Pons (tissue), 1 donor: ENCODE results near the gene SDSL.

ENCODE experiments used
- DNase-seq: peaks from one replicate; pipeline ENCODE4 v3.0.0-alpha.2; 2016; ENCODE audit warnings: low spot score

The SDSL gene

DNA sequence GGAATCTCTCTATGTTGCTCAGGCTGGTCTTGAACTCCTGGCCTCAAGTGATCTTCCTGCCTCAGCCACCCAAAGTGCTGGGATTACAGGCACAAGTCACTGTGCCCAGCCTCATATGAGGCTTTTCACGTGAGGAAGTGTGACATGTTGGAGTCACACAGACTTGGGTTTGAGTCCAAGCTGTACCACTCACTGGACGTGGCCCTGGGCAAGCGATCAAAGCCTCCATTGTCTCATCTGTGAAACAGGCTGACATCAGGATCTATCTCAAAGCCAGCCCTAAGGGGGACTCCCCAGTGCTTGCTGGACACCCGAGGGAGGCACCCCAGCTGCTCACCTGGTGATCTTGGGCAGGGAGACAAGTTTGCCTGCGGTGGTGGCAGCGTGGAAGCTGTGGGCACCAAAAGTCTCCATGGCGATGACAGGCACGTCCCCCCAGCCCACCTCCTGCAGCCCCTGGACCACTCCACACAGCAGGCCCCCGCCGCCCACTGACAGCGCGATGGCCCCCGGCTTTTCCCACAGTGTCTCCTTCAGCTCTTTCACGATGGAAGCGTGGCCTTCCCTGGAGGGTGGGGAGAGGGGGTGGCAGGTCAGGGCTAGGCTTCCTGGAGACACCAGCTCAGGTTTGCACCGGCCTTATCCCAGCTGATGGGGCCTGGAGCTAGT is 25.2 kb upstream of the SDSL start:
- peak; percentile 90 for DNase-seq

- no peak for DNase-seq
These were observed 24.5 kb upstream of the SDSL start for GRCh38 chr12:113397497-113398197.

DNA sequence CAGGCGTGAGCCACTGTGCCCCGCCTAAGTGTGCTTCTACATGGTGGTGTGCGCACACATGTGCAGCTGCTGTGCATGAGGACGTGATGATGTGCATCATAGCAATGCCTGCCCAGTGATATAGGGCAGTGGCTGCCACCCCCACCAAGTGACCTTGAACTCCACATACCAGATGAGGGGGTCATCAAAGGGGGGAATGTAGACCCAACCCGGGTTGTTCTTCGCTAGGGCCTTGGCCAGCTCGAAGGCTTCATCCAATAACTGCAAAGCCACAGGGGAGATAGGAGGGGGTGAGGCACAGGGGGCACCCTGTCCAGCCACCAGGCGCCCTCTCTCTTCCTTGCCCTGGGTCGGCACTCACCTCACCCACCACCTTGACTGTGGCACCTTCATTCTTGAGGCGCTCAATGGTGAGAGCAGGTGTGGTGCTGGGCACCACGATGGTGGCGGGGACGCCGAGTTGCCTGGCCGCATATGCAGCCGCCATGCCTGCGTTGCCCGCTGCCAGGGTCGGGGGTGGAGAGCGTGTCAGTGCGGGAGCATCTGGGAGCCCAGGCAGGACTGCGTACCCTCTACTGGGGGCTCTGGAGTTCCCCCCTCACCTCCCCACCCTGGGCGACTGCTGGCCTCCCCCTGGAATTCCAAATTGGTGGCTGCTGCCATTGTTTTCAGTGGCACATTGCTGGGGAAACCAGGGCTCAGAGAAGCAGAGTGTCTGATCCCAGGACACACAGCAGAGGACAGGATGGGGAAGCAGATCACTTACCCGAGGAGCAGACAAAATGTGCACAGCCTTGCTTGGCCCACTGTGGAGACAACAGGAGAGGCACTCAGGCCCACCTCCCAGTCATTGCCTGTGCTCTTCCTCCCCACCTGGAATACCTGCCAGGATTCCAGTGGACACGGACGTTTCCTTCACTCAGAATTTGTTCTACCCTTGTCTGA is 23.6 kb upstream of the SDSL start:
- DNase-seq: no peak

- DNase-seq: no peak
These were observed 22.7 kb upstream of the SDSL start for GRCh38 chr12:113399490-113399889.

DNA sequence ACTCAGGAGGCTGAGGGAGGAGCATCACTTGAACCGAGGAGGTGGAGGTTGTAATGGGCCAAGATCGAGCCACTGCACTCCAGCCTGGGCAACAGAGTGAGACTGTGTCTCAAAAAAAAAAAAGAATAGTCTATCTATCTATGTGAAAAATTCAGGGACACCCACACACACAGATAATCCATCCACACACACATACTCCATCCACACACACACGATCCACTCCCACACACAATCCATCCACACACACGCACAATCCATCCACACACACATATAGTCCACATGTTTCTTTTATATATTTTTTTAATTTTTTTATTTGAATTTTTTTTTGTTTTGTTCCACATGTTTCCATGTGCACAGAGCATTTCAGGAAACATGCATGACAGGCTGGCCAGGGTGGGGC is 21.8 kb upstream of the SDSL start:
- DNase-seq: no peak

GRCh38 chr12:113401066-113402000 is 20.8 kb upstream of the SDSL start:
- no peak for DNase-seq

- DNase-seq: no peak
These were observed 19.5 kb upstream of the SDSL start for GRCh38 chr12:113402586-113403260.

GRCh38 chr12:113403435-113404415 is 18.5 kb upstream of the SDSL start, which contains the start of gene SDS:
Gene SDS, minus strand, starts transcription at chr12:113403887. Its CDS starts 4,179 bp downstream, at chr12:113399708.
- peak; percentile 78 for DNase-seq

DNA sequence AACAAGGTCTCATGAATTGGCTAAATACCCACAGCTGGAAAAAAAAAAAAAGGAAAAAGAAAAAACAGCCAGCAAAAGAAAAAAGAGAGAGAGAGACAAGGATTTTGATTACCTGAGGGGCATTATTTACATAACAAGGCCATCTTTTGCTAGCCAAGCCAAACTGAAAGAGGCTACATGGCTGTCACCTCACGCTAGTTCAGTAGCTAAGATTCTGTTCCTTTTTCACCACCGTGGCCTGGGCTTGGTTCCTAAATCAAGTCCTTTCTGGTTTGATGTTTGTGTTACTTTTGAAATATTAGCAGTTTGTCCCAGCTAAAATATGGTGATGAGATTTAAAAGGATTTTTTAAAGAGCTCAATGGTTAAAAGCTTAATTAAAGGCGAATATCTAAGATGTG is 16.5 kb upstream of the SDSL start:
- peak; percentile 54 for DNase-seq

DNA sequence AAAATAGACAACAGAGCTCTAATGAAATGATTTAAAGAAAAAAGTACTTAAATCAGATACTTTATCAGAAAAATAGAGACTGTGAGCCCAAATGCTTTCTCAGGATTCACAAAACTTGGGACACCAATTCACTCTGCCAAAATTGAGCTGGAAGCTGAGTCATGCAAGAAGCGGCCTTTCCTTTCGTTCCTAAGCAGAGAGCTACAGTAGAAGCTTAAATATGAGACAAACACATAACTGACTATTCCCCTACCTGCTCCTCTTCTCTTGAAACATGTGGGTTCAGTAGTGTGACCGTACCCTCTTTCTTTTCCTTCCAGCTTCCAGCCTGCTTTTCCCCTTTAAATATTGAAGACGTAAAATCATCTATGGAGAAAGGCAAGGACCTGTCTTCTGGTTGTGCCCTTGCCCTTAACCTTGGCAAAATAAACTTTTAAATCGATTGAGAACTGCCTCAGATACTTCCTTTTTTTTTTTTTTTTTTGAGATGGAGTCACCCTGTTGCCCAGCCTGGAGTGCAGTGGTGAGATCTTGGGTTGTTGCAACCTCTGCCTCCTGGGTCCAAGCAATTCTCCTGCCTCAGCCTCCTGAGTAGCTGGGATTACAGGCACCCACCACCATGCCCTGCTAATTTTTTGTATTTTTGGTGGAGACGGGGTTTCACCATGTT is 14.1 kb upstream of the SDSL start:
- no peak for DNase-seq

- no peak for DNase-seq
These were observed 13.4 kb upstream of the SDSL start for GRCh38 chr12:113408756-113409298.

DNA sequence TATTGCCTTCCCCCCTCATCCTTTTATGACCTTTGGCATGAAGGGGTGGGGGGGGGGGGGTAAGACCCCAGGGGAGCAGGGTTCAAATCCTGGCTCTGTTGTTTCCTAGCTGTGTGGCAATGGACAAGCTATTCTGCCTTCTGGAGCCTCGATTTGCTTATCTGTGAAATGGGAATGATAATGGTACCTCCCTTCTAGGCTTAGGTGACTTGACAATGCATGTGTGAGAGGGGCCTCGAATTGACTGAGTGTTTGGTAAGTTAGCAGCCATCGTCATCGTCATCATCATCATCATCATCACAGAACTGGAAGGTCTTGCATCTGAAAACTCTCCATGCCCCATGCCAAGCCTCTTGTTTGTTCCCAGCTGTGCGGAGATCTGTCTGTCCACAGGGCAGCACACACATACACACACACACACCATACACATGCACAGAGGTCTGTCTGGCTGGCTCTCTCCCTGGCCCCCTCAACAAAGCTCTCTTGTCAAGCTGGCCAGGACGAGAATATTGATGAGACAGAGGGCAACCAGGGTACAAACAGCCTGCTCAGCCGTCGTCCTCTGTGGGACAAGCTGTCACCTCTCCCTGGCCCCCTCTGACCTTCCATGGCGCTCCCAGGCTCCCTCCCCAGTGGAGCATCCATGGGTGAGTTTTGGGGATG is 12.6 kb upstream of the SDSL start:
- peak; percentile 54 for DNase-seq

DNA sequence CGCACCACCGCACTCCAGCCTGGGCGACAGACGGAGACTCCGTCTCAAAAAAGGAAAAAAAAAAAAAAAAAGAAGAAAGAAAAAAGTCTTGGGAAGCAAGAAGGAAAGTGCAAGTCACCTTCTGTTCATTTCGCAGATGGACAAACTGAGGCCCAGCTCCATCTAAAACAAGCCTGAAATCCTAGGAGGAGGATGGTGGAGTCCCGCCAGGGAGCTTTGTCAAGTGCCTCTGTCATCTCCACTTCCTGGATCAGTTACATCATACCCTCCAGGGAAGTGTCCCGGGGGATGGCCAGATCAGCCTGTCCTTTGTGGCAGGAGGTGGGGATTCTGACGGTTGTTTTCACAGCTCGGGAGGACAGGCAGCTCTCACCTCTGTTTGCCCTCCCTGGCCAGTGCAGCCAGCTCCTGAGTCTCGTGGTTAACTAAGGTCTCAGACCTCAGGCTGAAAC is 8.7 kb upstream of the SDSL start:
- no peak for DNase-seq

GRCh38 chr12:113414519-113415038 is 7.6 kb upstream of the SDSL start:
- DNase-seq: no peak

- no peak for DNase-seq
These were observed 6.0 kb upstream of the SDSL start for GRCh38 chr12:113416091-113416754.

- no peak for DNase-seq
These were observed 3.8 kb upstream of the SDSL start for GRCh38 chr12:113418213-113418879.
